ENCODE data around the gene TBC1D10A.

DNA sequence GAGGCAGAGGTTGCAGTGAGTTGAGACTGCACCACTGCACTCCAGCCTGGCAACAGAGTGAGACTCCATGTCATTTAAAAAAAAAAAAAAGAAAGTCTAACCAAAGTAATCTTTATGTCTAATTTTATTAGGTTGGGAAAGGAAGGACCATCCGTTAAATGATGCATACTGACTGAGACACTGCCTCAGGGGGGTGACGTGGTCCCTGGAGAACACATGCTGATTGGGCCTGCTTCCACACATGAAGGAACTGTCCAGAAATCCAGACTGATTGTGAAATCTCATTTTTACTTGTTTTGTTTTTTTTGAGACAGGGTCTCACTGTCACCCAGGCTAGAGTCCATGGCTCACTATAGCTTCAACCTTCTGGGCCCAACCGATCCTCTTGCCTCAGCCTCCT lies 24.5 kb upstream of the TBC1D10A start:
- no peak for TF ChIP-seq EZH2 (IDR thresholded peaks at IDR 0.05; ENCODE audit: low read length, missing control alignments)
- no peak for TF ChIP-seq CTCF (conservative IDR thresholded peaks at IDR 0.05 in 1 of 2, IDR thresholded peaks at IDR 0.05 in 1 of 2; ENCODE audit: low read depth in 1 of 2, low read length in 2 of 2)
